GM21576 (cell line): ENCODE results near the gene TAS1R2.
"Not testable (repeated sequence)": the region's sequence is repeated elsewhere in the genome, so short reads cannot be mapped to it uniquely, and the experiment has no call there.

Experiments
- ATAC-seq: cut with Tn5 transposase; IDR thresholded peaks from one replicate; pipeline ENCODE4 v1.9.1; 2021; ENCODE audit warnings: mild to moderate bottlenecking, moderate library complexity; ENCODE audit not compliant: unreplicated experiment

TAS1R2 gene

DNA sequence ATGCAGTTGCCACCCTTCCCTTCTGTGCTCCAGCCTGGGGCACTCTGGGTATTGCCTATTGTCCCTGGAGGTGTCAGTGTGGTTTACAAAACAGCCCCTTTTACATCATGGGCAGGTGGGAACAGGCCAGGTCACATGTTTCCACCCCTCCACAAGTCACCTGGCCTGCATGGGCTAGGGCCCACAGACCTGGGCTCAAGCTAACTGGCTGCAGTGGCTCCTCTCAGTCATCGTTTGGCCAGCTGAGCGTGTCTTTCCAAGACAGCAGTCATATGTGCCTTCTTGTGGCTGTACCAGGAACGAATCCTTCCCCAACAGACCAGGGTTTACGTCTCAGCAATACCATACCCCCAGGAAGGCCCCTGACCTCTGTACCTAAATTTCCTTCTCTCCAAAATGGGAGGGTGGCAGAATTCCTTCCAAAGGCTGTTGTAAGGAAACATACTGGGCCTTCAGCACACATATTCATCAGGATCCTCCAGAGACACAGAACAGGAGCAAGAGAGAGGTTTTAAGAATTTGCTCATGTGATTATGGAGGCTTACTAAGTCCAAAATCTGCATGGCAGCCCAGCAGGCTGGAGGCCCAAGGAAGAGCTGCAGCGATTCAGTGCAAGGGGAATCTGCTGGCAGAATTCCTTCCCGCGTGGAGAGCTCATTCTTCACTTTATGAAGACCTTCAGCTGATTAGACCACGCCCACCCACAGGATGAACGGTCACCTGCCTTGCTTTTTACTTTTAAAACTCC is 10.6 kb upstream of the TAS1R2 start:
- ATAC-seq = no peak

GRCh38 chr1:18868801-18869424 is 9.5 kb upstream of the TAS1R2 start:
- no peak for ATAC-seq

- ATAC-seq = no peak
These were observed 8.9 kb upstream of the TAS1R2 start for GRCh38 chr1:18868354-18868753.

- no peak for ATAC-seq
These were observed 7.4 kb upstream of the TAS1R2 start for GRCh38 chr1:18866846-18867245.

DNA sequence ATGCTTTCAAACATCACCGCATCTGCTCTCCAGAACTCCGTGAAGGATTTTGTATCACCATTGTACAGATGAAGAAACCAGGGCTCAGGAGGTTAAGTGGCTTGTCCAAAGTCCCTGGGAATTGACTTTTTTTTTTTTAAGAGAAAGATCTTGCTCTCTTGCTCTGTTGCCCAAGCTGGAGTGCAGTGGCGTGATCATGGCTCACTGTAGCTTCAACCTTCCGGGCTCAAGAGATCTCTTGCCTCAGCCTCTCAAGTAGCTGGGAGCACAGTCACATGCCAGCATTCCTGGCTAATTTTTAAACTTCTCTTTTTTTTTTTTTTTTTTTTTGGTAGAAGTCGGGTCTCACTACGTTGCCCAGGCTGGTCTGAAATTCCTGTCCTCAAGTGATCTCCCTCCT is 6.9 kb upstream of the TAS1R2 start:
- ATAC-seq = no peak

DNA sequence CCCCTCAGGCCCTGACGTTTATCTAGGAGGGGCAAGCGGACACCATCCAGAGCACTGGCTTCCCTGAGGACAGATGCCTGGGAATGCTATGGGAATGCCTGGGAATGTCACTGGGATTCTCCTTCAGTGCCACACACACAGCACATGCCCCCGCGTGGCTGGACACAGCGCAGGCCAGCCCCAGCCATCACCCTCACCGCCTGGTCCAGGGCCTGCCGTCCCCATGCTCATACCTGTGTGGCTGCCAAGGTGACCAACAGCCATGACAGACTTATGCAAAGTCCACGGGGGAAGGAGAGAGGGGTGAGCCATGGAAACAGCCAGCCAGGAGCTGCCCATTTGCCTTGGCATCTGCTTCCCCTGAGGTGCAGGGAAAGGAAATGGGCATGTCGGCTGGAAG is 5.7 kb upstream of the TAS1R2 start:
- ATAC-seq = no peak

GRCh38 chr1:18861590-18861989 is 2.1 kb upstream of the TAS1R2 start:
- no peak for ATAC-seq

DNA sequence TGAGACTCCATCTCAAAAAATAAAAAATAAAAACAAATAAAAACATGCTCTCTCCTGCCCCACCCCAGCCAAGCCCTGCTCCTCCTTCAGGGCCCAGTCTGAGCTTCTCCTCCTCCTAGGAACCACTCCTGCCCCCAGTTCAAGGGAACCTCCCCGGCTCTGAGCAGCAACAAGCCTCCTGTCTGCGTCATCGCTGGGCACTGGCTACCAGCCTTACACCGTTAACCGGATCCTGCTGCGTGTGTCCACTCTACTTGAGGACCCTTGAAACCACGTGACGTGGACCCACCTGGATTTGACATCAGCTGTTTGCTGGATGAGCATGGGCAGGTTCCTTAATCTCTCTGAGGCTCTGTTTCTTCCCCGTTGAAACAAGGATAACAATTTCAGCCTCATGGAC is 1.6 kb upstream of the TAS1R2 start:
- ATAC-seq = no peak

DNA sequence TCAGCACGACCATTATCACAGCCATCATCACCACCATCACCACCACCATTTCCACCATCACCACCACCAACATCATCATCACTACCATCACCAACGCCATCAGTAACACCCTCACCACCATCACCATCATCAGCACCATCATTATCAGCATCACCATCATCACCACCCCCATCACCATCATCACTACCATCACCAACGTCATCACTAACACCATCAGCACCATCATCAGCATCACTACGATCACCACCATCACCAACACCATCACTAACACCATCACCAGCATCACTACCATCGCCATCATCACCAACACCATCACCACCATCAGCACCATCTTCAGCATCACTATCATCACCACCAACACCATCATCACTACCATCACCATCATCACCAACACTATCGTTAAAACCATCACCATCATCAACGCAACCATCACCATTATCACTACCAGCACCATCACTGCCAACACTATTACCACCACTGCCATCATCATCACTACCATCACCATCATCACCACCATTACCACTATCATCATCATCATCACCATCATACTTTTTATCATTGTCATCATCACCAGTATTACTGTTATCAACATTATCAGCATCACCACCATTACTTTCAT is 1.3 kb downstream of the TAS1R2 start:
- ATAC-seq = no peak

DNA sequence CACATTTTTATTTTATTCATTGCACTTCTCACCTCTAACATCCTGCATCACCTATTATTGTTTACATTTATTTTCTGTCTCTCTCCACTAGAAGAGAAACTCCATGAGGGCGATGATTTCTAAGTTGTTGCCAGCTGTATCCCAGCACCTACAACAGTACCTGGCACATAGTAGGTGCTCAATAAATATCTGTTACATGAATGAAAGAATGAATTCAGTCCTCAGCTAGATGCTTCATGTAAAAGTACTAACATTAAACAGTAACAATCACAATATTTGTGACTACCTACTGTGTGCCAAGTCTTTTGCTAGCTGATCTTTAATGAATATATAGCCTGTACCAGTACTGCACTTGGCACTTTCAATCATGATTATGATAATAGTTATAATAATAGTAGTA is 3.0 kb downstream of the TAS1R2 start:
- no peak for ATAC-seq

DNA sequence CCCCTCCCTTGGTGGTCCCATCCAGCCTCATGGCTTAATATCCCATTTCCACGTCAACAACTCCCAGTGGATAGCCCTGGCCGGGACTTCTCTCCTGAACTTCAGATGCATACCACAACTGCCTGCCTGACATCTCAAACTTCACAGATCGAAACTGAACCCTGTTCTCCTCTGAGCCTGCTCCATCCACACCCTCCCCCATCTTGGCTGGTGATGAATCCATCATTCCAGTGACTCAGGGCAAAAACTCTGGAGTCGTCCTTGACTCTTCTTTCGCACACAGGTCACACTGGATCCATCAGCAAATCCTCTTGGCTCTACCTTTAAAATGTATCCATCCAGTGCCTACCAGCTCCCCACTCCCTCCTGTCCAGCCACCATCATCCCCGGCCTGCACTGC is 3.9 kb downstream of the TAS1R2 start:
- ATAC-seq = no peak

DNA sequence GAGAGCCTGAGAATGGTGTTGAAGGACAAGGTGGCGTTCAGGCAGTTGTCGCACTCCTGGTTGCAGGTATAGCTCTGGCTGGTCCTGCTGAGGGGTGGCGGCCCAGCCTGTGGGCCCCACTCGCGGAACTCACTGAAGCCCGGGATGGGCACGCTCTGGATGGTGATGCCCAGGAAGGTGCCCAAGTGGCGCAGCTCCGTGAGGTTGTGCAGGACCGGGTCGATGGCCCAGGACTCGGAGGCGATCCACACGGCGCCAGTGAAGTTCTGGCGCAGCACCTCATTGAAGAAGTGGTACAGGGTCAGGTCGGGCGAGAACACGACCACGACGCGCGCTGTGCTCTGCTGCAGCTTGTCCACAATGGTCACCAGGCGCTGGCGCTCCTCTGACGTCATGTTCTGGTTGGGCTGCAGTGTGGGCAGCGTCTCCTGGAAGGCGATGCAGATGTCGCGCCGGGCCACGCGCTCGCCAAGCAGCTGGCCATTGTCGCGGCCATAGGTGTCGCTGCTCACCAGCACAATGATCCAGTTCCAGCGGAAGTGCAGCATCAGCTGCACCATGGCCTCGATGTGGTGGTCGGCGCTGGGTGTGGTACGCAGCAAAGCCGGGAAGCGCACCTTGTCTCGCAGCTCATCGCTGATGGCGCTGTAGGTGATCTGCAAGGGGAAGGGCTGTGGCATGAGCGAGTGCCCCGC is 5.0 kb downstream of the TAS1R2 start:
- no peak for ATAC-seq

DNA sequence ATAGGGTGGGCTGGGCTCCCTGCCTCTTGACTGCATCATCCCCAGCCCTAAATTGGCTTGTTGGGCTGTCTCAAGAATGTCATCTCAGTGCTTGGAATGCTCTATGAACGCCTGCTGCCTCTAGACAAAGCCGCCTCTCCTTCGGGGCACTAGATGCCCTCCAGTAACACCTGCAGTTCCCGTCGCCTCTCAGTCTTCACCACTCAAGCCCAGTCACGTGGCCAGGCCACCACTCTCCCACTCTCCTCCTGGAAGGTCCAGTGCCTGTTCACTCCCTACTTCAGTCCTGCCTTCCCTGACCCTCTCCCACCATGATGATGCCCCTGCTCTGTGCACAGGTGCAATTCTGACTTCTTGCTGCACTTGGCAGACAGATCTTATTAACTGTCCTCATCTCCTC is 7.0 kb downstream of the TAS1R2 start:
- ATAC-seq = no peak

GRCh38 chr1:18849261-18849711 is 10.2 kb downstream of the TAS1R2 start:
- ATAC-seq = no peak

DNA sequence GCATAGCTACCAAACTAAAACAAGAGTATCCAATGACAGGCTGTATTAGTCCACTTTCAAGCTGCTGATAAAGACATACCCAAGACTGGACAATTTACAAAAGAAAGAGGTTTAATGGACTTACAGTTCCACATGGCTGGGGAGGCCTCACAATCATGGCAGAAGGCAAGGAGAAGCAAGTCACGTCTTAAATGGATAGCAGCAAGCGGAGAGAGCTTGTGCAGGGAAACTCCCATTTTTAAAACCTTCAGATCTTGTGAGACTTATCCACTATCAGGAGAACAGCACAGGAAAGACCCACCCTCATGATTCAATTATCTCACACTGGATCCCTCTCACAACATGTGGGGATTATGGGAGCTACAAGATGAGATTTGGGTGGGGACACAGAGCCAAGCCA is 11.7 kb downstream of the TAS1R2 start:
- ATAC-seq = not testable (repeated sequence)

GRCh38 chr1:18840145-18840544 is 19.3 kb downstream of the TAS1R2 start:
- ATAC-seq = no peak

DNA sequence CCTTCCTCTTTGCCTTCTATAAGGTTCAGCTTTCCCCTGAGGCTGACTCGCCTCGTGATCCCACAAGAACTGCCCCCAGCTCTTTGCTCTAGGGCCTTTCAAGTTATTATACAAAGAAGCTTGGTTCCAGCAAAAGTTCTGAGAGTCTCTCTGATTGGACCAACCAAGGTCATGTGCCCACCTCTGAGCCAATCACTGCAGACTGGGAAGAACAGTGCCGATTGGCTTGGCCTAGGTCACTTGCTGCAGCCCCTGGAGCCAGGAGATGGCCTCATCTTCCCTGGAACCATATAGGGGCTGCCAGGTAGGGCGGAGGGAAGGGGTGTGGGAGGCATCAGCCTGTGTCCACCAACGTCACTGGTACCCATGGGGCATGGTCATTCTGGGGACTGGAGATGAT is 22.8 kb downstream of the TAS1R2 start:
- no peak for ATAC-seq

- not testable (repeated sequence) for ATAC-seq
These were observed 27.1 kb downstream of the TAS1R2 start for GRCh38 chr1:18832319-18832718.

- ATAC-seq = no peak
These were observed 27.8 kb downstream of the TAS1R2 start for GRCh38 chr1:18831656-18832055.

DNA sequence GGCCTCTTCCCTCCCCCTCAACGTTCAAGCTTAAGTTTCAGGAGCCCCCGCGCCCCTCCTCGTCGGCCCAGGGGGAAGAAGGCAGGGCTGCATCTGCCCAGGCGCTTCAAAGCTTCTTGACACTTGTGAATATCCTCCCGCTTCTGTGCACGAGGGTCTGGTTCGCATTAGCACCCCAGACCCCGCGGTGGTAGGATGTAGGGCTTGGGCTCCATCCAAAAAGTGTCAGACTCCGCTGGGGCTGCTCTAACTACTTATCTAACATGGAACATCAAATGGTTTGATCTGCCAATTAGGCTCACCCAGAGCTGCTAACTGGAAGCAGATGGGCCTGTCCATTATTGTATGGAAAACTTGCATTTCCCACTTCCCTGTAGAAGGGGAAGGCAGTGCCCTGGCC is 28.9 kb downstream of the TAS1R2 start:
- no peak for ATAC-seq

GRCh38 chr1:18829671-18830070 is 29.8 kb downstream of the TAS1R2 start:
- no peak for ATAC-seq

DNA sequence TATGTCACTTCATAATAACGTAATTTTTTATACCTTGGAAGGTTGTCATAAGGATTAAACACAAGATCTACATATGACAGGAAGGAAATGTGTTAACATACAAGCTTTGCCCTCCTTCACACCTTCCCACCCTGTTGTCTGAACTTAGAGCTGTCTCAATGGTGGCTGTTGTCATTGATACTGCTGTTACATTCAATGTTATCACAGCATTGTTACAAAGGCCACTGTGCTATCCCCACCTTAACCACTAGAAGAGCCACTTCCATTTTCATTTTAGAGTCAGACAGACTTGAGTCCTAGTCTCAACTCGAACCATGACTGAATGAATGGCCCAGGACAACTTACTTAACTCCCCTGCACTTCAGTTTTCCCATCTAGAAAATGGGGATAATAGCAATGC is 31.2 kb downstream of the TAS1R2 start:
- no peak for ATAC-seq
